Measurements from ENCODE around the gene LCT. TPM values are rescaled to one million over a fixed set of nuclear protein-coding genes. Genes with fewer than 3 reads are reported as not detected.

LCT gene
- total and polyA plus RNA-seq, 2 of the 13 experiments (the other 11 are each of a cell fraction or from before 2014, with no cell fraction given) = not detected

DNA sequence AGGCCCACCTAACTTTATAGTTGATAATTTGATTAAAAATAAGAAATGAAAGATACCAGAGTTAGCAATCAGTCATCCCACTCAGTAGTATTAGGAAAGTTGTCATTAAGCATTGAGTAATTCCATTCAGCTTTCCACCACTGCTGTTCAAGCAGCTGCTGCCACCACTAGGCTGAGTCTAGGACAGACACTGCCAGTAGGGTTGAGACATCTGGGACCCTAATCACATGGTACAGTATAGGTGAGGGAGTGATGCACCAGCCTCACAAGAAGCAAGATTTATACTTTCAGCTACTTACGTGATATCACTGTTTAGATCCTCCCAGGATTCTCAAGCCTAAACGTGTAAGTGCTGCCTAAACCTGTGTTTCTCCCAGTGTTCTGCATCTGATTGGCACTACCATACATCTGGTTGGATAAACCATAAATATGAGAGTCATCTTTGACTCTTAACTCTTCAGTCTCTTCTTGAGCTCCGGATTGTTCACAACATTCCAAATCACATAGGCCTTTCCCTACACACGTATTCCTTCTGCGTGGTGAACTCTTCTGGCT is 92.1 kb downstream of the LCT start (continued):
- TF ChIP-seq ZNF441 (CRISPR knock-in tag; IDR thresholded peaks at IDR 0.05; ENCODE audit: borderline replicate concordance) (no peak), THAP7 (CRISPR knock-in tag; IDR thresholded peaks at IDR 0.05) (0 out of 2 replicates have a peak, but pooled peaks have one; percentile 52), ZNF772 (CRISPR knock-in tag; IDR thresholded peaks at IDR 0.05) (no peak), SYNCRIP (IDR thresholded peaks at IDR 0.05; ENCODE audit: insufficient read depth, low read depth, low read length) (no peak), SNAI1 (CRISPR knock-in tag; IDR thresholded peaks at IDR 0.05; ENCODE audit: borderline replicate concordance) (no peak), ZNF7 (CRISPR knock-in tag; IDR thresholded peaks at IDR 0.05) (no peak), THAP11 (CRISPR knock-in tag; IDR thresholded peaks at IDR 0.05) (peak; percentile 40; the same call in 1 of the 2 replicates), PTBP1 (IDR thresholded peaks at IDR 0.05; ENCODE audit: low read depth, low read length, poor library complexity, severe bottlenecking) (no peak), KMT2A (CRISPR knock-in tag; IDR thresholded peaks at IDR 0.05) (peak; percentile 34; the same call in 1 of the 2 replicates), FOXK2 (IDR thresholded peaks at IDR 0.05) (no peak), ZNF652 (CRISPR knock-in tag; IDR thresholded peaks at IDR 0.05; ENCODE audit: borderline replicate concordance, low read depth) (peak; percentile 9; the same call in 1 of the 2 replicates), MTA3 (CRISPR knock-in tag; IDR thresholded peaks at IDR 0.05) (no peak), NCOA1 (CRISPR knock-in tag; IDR thresholded peaks at IDR 0.05) (no peak), SPEN (CRISPR knock-in tag; IDR thresholded peaks at IDR 0.05; ENCODE audit: low read depth) (no peak), FOSL2 (CRISPR knock-in tag; IDR thresholded peaks at IDR 0.05) (peak; percentile 29; the same call in 1 of the 2 replicates), XRCC5 (optimal IDR thresholded peaks at IDR 0.05; ENCODE audit: low read length) (peak; percentile 32), TSC22D2 (CRISPR knock-in tag; IDR thresholded peaks at IDR 0.05; ENCODE audit: borderline replicate concordance) (no peak), CC2D1A (CRISPR knock-in tag; IDR thresholded peaks at IDR 0.05) (no peak), FOXA1 (IDR thresholded peaks at IDR 0.05) (no peak), FOXA1 (CRISPR knock-in tag; IDR thresholded peaks at IDR 0.05) (no peak), IKZF1 (IDR thresholded peaks at IDR 0.05) (no peak), ZNF205 (CRISPR knock-in tag; IDR thresholded peaks at IDR 0.05) (no peak), E2F5 (CRISPR knock-in tag; conservative IDR thresholded peaks at IDR 0.05) (no peak), ZNF891 (CRISPR knock-in tag; IDR thresholded peaks at IDR 0.05) (no peak)
- TF ChIP-seq, protein P1, sequence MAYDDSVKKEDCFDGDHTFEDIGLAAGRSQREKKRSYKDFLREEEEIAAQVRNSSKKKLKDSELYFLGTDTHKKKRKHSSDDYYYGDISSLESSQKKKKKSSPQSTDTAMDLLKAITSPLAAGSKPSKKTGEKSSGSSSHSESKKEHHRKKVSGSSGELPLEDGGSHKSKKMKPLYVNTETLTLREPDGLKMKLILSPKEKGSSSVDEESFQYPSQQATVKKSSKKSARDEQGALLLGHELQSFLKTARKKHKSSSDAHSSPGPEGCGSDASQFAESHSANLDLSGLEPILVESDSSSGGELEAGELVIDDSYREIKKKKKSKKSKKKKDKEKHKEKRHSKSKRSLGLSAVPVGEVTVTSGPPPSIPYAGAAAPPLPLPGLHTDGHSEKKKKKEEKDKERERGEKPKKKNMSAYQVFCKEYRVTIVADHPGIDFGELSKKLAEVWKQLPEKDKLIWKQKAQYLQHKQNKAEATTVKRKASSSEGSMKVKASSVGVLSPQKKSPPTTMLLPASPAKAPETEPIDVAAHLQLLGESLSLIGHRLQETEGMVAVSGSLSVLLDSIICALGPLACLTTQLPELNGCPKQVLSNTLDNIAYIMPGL (CRISPR knock-in tag; IDR thresholded peaks at IDR 0.05; ENCODE audit: borderline replicate concordance in 1 of 2, low read depth in 1 of 2) = peak in 1 of 2 experiments; percentile 24; a peak in 1 of 4 replicates
- TF ChIP-seq, protein P2, sequence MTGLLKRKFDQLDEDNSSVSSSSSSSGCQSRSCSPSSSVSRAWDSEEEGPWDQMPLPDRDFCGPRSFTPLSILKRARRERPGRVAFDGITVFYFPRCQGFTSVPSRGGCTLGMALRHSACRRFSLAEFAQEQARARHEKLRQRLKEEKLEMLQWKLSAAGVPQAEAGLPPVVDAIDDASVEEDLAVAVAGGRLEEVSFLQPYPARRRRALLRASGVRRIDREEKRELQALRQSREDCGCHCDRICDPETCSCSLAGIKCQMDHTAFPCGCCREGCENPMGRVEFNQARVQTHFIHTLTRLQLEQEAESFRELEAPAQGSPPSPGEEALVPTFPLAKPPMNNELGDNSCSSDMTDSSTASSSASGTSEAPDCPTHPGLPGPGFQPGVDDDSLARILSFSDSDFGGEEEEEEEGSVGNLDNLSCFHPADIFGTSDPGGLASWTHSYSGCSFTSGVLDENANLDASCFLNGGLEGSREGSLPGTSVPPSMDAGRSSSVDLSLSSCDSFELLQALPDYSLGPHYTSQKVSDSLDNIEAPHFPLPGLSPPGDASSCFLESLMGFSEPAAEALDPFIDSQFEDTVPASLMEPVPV (CRISPR knock-in tag; IDR thresholded peaks at IDR 0.05) = no peak
- TF ChIP-seq, protein P3, sequence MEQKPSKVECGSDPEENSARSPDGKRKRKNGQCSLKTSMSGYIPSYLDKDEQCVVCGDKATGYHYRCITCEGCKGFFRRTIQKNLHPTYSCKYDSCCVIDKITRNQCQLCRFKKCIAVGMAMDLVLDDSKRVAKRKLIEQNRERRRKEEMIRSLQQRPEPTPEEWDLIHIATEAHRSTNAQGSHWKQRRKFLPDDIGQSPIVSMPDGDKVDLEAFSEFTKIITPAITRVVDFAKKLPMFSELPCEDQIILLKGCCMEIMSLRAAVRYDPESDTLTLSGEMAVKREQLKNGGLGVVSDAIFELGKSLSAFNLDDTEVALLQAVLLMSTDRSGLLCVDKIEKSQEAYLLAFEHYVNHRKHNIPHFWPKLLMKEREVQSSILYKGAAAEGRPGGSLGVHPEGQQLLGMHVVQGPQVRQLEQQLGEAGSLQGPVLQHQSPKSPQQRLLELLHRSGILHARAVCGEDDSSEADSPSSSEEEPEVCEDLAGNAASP (CRISPR knock-in tag; IDR thresholded peaks at IDR 0.05; ENCODE audit: borderline replicate concordance) = no peak

All from HepG2 (cell line).